Activated CD8-positive, alpha-beta T cell treated with anti-CD3 and anti-CD28 coated beads for 36 hours (primary cell): ENCODE results near the gene CD79A. TPM values are rescaled to one million over a fixed set of nuclear protein-coding genes. Genes with fewer than 3 reads are reported as not detected.
A peak's percentile ranks its signal among the peaks of the same experiment; 100 is the strongest.

ENCODE experiments used
- ATAC-seq: fragments of 200-7000 bp; cut with Tn5 transposase; one replicate; pipeline ENCODE4 v1.10.0; 2021; ENCODE audit warnings: mild to moderate bottlenecking, moderate library complexity
- CTCF ChIA-PET: fragments of 350-600 bp; sonication (Branson Sonifier 250); formaldehyde crosslinking; loops from one replicate; lab custom pipeline; 2021; ENCODE audit warnings: antibody characterized with exemption; lab: Charles Lee
- POLR2A ChIA-PET: fragments of 350-600 bp; sonication (Branson Sonifier 250); formaldehyde crosslinking; loops from one replicate; lab custom pipeline; 2021; ENCODE audit warnings: antibody characterized with exemption; lab: Charles Lee
- DNase-seq: peaks from one replicate; pipeline ENCODE4 v3.0.0-alpha.2; 2020
- H3K27ac Mint-ChIP-seq: one replicate; pipeline ENCODE4 v1.8.0; 2021; ENCODE audit warnings: mild to moderate bottlenecking, mixed read lengths
- H3K27me3 Mint-ChIP-seq: one replicate; pipeline ENCODE4 v1.8.0; 2021; ENCODE audit warnings: mixed read lengths
- H3K36me3 Mint-ChIP-seq: one replicate; pipeline ENCODE4 v1.8.0; 2021; ENCODE audit warnings: low read depth, mixed read lengths
- H3K4me1 Mint-ChIP-seq: one replicate; pipeline ENCODE4 v1.8.0; 2021; ENCODE audit warnings: low read depth, mixed read lengths
- H3K4me3 Mint-ChIP-seq: one replicate; pipeline ENCODE4 v1.8.0; 2021; ENCODE audit warnings: mild to moderate bottlenecking, moderate library complexity, mixed read lengths
- H3K9me3 Mint-ChIP-seq: one replicate; pipeline ENCODE4 v1.8.0; 2021; ENCODE audit warnings: mixed read lengths
- intact Hi-C: fragments of 100-400 bp; cut with micrococcal nuclease; formaldehyde crosslinking; loops from one replicate; pipeline ENCODE4 v1.10.0; 2022
- total RNA-seq, 2 experiments: library from RNA; stranded (reverse); gene quantifications; one replicate each; pipeline ENCODE4 v1.2.3, GENCODE V29; 2021
- TF ChIP-seq, protein P1 (sequence below): fragments of 200-600 bp; IDR thresholded peaks from one replicate; pipeline ENCODE4 v1.8.0; 2022; ENCODE audit warnings: antibody characterized with exemption, mild to moderate bottlenecking

Gene CD79A
- total RNA-seq, 2 experiments from 2014 or later = 19.3 to 21.0 TPM

DNA sequence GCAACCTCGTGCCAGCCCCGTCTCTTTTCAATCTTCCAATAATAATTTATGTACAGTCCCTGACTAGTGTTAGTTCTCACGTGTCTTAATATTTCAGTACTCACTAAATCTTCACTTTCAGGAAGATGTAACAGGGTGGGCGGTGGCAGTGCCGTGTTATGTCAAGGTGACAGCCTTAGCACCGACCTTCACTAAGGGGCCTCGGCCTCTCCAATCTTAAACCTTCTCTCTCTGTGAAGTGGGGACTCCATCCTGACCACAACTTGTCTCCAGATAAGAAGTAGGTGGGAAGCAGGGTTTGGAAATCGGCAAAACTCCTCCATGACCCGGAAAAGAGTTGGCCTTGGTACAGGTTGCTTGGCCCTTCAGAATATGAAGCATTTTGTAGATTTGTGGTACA lies 15.2 kb upstream of the CD79A start:
- peaks cover 52% of the 10 kb centered on the region for H3K4me1 Mint-ChIP-seq
- H3K27me3 Mint-ChIP-seq = no peaks in the 10 kb centered on the region
- ATAC-seq = no peak
- DNase-seq = no peak
- ChIA-PET POLR2A (interaction anchor here (0.6 to 7.5 kb wide), 12 partner anchors 9 to 96 kb away, joined by 3 to 169 read pairs (median 10); partner anchors contain the start of genes ARHGEF1, CD79A and RABAC1), CTCF (interaction anchor here (0.9 to 4.0 kb wide), 3 partner anchors 10 to 15 kb away, joined by 3 to 48 read pairs (median 13); partner anchors contain the start of gene CD79A)
- intact Hi-C loops = no loop called here
- TF ChIP-seq, protein P1, sequence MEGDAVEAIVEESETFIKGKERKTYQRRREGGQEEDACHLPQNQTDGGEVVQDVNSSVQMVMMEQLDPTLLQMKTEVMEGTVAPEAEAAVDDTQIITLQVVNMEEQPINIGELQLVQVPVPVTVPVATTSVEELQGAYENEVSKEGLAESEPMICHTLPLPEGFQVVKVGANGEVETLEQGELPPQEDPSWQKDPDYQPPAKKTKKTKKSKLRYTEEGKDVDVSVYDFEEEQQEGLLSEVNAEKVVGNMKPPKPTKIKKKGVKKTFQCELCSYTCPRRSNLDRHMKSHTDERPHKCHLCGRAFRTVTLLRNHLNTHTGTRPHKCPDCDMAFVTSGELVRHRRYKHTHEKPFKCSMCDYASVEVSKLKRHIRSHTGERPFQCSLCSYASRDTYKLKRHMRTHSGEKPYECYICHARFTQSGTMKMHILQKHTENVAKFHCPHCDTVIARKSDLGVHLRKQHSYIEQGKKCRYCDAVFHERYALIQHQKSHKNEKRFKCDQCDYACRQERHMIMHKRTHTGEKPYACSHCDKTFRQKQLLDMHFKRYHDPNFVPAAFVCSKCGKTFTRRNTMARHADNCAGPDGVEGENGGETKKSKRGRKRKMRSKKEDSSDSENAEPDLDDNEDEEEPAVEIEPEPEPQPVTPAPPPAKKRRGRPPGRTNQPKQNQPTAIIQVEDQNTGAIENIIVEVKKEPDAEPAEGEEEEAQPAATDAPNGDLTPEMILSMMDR = no peak
- no peaks in the 10 kb centered on the region for H3K9me3 Mint-ChIP-seq
- H3K27ac Mint-ChIP-seq = peak overlapping the region; percentile 94
- peaks cover 56% of the 10 kb centered on the region for H3K36me3 Mint-ChIP-seq
- H3K4me3 Mint-ChIP-seq = peak overlapping the region; percentile 83

DNA sequence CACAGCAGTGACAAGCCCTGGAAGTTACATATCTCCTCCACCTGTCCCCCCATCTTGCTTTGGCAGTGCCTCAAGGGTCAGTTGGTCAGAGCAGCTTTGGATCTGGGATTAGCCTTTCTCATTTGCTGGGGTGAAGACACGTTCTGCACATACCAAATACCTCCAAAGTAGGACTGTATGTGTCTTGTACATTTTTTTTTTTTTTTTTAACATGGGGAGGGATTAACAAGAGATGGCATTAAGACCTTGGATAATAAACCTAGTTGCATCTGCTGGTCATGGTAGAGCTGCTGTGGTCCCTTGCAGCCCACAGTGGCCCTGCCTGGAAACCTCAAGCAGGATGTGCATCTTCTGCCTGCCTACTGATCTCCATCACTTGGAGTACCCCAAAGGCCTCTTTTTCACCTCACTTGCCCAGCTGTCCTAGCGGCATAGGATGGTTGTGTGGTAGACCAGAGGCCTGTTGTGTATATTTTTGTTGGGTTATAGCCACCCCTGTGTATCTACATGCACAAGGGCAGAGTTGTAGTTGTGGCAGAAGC lies 14.6 kb upstream of the CD79A start:
- ATAC-seq = no peak
- H3K4me3 Mint-ChIP-seq = peak overlapping the region; percentile 83
- TF ChIP-seq, protein P1 = no peak
- DNase-seq = no peak
- peaks cover 58% of the 10 kb centered on the region for H3K36me3 Mint-ChIP-seq
- intact Hi-C loops = no loop called here
- H3K4me1 Mint-ChIP-seq = peaks cover 56% of the 10 kb centered on the region
- no peaks in the 10 kb centered on the region for H3K27me3 Mint-ChIP-seq
- ChIA-PET CTCF (interaction anchor here (0.9 to 3.3 kb wide), 4 partner anchors 11 to 94 kb away, joined by 3 to 13 read pairs (median 4); no protein-coding TSS in a partner anchor), POLR2A (interaction anchor here (0.6 to 7.5 kb wide), 13 partner anchors 9 to 217 kb away, joined by 3 to 169 read pairs (median 4); partner anchors contain the start of gene CD79A)
- H3K9me3 Mint-ChIP-seq = no peaks in the 10 kb centered on the region
- peak overlapping the region; percentile 94 for H3K27ac Mint-ChIP-seq

DNA sequence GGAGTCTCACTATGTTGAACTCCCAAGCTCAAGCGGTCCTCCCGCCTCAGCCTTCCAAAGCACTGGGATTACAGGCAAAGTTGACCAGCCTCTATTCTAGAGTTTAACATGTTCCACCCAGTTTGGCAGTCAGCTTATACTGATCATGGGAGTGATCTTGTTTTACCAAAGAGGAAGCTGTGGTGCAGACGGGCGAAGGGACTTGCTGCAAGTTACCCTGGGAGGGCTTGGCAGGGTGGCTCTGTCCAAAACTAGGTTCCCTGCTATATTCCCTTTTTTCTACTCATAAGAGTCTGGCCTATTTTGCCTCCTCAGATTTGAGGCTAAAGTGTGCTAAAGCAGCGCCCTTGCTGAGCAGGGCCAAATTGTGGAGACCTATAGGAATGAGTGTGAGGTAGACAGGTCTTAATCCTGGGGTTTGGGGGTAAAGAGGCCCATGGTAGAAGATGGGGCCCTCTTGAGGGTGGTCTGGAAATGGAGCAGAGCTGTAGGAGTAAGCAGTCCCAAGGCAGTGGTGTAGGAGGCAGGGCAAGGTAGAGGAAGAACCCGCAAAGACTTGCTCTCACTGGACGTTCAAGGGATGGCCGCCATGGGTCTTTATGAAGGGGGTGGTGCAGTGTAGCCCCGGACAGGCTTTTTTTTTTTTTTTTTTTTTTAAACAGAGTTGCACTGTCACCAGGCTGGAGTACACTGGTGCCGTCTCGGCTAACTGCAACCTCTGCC lies 13.7 kb upstream of the CD79A start:
- peaks cover 65% of the 10 kb centered on the region for H3K4me1 Mint-ChIP-seq
- ChIA-PET CTCF (interaction anchor here (0.9 to 3.3 kb wide), 5 partner anchors 10 to 93 kb away, joined by 3 to 13 read pairs (median 4); no protein-coding TSS in a partner anchor), POLR2A (interaction anchor here (0.9 to 7.5 kb wide), 14 partner anchors 8 to 95 kb away, joined by 3 to 169 read pairs (median 5); partner anchors contain the start of genes CD79A and RABAC1)
- DNase-seq = no peak
- TF ChIP-seq, protein P1 = no peak
- no peaks in the 10 kb centered on the region for H3K9me3 Mint-ChIP-seq
- peak overlapping the region; percentile 83 for H3K4me3 Mint-ChIP-seq
- H3K27me3 Mint-ChIP-seq = no peaks in the 10 kb centered on the region
- H3K27ac Mint-ChIP-seq = peak overlapping the region; percentile 94
- H3K36me3 Mint-ChIP-seq = peaks cover 66% of the 10 kb centered on the region
- ATAC-seq = no peak
- intact Hi-C loops = no loop called here

DNA sequence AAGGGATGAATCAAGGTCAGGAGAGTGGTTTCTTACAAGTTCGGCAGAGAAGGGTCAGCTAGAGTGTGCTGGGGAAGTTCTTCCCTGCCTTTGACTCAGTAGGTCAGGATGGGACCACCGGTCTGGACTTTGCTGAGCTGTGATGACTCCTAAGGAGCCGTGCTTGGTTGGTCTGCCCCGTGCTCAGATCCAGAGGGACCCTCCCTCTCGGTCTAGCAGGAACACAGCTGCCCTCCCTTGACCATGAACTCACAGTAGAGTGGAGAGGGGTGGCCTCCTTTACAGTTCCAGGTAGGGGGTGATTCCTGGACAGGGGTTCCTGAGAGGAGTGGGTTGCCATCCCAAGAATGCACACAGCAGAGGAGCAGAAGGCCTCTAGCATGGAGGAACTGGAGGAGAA lies 12.7 kb upstream of the CD79A start:
- Mint-ChIP-seq H3K4me1 (peaks cover 70% of the 10 kb centered on the region), H3K27me3 (no peaks in the 10 kb centered on the region), H3K4me3 (peak overlapping the region; percentile 83), H3K36me3 (peaks cover 71% of the 10 kb centered on the region), H3K9me3 (no peaks in the 10 kb centered on the region), H3K27ac (peak overlapping the region; percentile 94)
- DNase-seq (peak; percentile 1), ATAC-seq (no peak)
- intact Hi-C loops = no loop called here
- ChIA-PET POLR2A (interaction anchor here (1.0 to 7.5 kb wide), 14 partner anchors 7 to 94 kb away, joined by 3 to 169 read pairs (median 6); partner anchors contain the start of genes CD79A and RABAC1), CTCF (interaction anchor here (1.3 to 3.3 kb wide), 2 partner anchors 9 to 81 kb away, joined by 4 to 13 read pairs; no protein-coding TSS in a partner anchor)
- TF ChIP-seq, protein P1 = no peak
